Measurements from ENCODE around the gene HMCN2.

DNA sequence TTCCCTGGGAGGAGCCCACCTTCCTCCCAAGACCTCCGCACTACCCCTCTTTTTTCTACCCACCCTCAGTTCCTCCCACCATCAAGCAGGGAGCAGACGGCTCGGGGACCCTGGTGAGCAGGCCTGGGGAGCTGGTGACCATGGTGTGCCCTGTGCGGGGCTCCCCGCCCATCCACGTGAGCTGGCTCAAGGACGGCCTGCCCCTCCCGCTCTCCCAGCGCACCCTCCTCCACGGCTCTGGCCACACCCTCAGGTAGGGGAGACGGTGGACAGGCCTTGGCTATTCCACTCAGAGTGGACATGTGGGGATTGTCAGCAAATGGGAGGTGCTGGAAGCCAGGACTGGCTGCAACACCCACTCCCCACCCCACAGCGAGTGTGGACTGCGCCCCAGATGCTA is 126.3 kb downstream of the HMCN2 start:
- TF ChIP-seq, protein P1, sequence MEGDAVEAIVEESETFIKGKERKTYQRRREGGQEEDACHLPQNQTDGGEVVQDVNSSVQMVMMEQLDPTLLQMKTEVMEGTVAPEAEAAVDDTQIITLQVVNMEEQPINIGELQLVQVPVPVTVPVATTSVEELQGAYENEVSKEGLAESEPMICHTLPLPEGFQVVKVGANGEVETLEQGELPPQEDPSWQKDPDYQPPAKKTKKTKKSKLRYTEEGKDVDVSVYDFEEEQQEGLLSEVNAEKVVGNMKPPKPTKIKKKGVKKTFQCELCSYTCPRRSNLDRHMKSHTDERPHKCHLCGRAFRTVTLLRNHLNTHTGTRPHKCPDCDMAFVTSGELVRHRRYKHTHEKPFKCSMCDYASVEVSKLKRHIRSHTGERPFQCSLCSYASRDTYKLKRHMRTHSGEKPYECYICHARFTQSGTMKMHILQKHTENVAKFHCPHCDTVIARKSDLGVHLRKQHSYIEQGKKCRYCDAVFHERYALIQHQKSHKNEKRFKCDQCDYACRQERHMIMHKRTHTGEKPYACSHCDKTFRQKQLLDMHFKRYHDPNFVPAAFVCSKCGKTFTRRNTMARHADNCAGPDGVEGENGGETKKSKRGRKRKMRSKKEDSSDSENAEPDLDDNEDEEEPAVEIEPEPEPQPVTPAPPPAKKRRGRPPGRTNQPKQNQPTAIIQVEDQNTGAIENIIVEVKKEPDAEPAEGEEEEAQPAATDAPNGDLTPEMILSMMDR (IDR thresholded peaks at IDR 0.05; ENCODE audit: low read depth, low read length, missing input control) = no peak
- TF ChIP-seq, protein P2, sequence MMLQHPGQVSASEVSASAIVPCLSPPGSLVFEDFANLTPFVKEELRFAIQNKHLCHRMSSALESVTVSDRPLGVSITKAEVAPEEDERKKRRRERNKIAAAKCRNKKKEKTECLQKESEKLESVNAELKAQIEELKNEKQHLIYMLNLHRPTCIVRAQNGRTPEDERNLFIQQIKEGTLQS (IDR thresholded peaks at IDR 0.05) = no peak
- TF ChIP-seq HNF4G (IDR thresholded peaks at IDR 0.05) (no peak), GABPA (IDR thresholded peaks at IDR 0.05 in 1 of 2, conservative IDR thresholded peaks at IDR 0.05 in 1 of 2) (no peak)
- TF ChIP-seq, protein P3, sequence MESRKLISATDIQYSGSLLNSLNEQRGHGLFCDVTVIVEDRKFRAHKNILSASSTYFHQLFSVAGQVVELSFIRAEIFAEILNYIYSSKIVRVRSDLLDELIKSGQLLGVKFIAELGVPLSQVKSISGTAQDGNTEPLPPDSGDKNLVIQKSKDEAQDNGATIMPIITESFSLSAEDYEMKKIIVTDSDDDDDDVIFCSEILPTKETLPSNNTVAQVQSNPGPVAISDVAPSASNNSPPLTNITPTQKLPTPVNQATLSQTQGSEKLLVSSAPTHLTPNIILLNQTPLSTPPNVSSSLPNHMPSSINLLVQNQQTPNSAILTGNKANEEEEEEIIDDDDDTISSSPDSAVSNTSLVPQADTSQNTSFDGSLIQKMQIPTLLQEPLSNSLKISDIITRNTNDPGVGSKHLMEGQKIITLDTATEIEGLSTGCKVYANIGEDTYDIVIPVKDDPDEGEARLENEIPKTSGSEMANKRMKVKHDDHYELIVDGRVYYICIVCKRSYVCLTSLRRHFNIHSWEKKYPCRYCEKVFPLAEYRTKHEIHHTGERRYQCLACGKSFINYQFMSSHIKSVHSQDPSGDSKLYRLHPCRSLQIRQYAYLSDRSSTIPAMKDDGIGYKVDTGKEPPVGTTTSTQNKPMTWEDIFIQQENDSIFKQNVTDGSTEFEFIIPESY (IDR thresholded peaks at IDR 0.05) = no peak

All from liver (tissue), 3 donors.